GM21825 (cell line): ENCODE data around the gene DYNC2LI1.

Experiments used
- ATAC-seq: cut with Tn5 transposase; IDR thresholded peaks from one replicate; pipeline ENCODE4 v1.9.1; 2021; ENCODE audit warnings: mild to moderate bottlenecking, moderate library complexity; ENCODE audit not compliant: unreplicated experiment

Gene DYNC2LI1

DNA sequence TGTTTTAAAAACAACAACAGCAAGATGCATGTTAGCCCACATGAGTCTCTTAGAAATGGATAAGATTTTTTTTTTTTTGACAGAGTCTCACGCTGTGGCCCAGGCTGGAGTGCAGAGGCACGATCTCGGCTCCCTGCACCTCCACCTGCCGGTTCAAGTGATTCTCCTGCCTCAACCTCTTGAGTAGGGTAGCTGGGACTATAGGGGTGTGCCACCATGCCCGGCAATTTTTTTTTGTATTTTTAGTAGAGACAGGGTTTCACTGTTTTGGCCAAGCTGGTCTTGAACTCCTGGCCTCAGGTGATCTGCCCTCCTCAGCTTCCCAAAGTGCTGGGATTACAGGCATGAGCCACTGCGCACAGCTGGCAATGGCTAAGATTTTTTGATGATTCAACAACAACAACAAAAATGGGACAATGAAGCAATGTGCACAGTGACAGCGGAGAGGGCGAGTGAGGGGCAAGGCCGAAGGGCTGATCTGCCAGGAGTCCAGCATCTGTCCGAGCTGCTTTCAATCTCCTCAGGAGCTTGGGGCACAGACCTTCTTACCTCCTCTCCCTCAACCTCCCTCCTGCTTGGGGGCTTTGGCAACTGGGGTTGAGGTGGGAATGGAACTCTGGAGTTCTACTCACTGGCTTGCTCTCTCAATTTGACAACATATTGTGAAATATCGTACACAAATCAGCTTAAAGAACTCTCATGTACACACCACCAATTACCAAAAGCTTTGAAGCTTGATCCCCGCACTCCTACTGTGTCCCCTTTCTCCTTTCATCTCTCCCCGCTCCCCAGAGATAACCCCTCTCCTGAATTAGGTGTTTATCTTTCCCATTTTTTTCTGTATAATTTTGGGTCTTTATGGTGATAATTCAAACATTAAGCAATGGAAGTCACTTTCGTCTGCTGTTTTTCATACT is 68.4 kb downstream of the DYNC2LI1 start:
- no peak for ATAC-seq

DNA sequence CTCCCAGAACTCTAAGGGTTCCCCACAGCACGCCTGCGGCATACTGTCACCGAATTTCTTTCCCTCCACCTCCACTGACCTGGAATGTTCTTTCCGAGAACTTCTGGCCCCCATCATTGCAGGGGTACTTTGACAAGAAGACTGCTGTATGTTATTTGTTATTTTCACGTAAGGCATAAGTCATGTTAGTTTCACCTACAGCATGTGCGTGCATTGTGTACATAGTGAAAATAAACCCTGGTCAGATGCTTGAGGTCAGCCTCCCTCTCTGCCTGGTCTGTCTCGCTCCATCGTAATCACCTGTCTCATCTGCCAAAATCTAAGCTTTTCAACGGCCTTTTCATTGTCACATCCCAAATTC is 69.0 kb downstream of the DYNC2LI1 start:
- no peak for ATAC-seq

DNA sequence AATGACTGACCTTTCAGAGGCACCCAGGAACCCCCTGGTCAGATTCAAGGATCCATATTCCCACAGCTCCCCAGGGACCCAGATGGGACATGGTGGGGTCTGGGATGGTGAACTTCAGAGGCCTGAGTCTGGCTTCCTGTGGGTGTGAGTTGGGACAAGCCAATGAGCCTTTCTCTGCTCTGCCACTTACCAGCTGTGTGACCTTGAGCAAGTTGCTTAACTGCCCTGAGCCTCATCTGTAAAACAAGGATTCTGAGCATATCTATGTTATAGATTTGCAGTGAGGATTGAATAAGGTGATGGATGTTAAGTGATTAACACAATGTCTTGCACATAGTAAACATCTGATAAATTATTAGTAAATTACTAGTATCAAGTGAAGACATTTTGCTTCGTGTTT is 71.3 kb downstream of the DYNC2LI1 start:
- ATAC-seq, result no peak

DNA sequence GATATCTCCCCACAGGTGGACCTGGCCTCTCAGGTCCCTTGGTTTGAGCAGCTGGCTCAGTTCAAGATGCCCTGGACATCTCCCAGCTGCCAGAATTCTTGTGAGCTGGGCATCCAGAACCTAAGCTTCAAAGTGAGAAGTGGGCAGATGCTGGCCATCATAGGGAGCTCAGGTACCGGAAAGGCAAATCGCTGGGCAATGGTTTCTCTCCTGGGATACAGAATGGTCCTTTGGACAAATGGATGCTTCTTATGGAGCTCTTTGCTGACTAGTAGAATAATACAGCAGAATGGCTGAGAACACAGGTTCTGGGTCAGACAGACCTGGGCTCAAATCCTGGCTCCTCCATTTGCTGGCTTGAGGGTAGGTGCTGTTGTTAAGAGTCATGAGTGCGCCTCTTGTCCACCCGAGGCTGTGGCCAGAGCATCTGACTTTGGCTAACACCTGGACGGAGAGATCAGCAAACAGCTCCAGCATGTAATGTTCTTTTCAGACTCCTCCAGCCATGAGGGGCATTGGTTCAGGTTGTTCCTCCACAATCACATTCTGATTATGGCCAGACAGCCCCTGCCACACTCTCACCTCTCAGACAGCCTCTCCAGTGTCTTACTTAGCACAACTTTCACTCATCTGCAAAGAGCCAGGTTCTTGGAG is 72.4 kb downstream of the DYNC2LI1 start:
- ATAC-seq, result no peak

- ATAC-seq, result no peak
Observed at GRCh38 chr2:43848214-43848613, 74.4 kb downstream of the DYNC2LI1 start.

DNA sequence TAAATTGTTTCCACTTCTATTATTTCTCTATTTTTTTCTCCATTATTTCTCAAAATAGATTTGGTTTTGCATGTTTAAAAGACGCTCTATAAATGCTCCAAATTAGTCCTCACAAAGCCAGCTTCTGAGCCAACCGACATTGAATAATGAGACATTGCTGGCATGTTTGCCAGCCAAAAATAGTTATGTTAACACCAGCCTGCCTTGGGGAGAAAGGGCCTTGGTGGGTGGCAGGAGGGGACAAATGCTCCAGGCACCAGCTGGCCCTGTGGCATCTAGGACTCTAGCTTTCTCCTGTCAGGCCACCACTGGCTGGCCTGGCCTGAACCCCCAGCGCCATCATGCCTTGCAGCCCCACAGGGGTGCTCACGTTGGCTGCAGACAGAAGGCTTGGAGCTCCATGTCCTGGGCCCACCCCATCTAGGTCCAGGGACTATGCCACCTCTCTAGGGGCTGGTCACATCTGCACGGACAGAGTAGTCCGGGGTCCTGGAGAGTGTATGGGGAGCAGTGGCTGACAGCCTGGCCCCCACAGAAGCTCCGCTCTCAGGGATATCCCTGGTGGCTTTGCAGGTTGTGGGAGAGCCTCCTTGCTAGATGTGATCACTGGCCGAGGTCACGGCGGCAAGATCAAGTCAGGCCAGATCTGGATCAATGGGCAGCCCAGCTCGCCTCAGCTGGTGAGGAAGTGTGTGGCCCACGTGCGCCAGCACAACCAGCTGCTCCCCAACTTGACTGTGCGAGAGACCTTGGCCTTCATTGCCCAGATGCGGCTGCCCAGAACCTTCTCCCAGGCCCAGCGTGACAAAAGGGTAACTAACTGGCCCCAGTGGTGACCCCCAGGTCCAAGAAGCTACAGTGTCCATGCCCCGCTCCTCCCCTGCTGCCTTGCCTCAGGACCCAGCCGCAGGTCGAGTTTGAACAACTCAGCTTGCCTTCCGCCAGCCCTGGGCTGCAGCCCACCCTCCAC is 77.5 kb downstream of the DYNC2LI1 start:
- ATAC-seq, result no peak

- no peak for ATAC-seq
Observed at GRCh38 chr2:43852196-43852730, 78.4 kb downstream of the DYNC2LI1 start.

DNA sequence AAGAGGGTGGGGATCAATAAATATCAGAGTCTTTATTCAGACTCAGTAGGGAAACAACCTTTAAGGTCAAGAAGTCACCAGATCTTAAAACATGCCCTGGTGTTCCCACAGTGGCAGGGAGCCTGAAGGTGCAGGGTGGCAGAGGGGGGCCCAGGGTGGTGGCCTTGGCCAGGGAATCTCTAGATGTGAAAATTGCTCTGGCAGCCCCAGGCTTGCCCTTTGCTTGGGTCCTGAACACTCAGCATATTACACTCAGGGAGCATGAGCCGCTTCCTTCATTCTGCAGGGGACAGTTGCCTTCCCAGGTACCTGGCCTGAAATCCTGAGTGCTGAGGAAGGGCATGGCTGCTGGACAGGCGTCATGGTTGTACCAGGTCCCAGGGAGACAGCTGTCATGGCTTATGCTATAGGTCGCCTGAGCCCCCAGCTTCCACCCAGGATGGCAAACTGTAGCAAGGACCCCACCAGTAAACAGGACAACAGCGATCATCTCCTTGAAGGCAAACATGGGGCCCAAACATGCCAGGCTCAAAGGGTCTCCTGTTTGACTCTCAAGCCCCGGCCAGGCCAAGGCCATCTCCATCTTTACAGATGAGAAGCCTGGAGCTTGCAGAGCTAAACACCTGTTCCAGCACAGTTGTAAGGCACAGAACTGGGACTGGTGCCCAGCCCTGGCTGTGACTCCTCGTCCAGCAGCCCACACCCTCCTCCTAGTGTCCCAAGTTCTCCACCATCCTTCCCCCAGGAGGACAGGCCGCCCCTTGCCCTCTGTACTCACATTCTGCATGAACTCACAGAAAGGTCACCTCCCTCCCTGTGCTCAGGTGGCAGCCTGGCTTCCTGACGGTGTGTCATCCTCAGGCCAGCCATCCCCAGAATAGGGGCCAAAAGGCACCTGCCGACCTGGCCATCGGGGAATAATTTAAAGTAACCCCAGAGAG is 79.6 kb downstream of the DYNC2LI1 start:
- ATAC-seq, result no peak

DNA sequence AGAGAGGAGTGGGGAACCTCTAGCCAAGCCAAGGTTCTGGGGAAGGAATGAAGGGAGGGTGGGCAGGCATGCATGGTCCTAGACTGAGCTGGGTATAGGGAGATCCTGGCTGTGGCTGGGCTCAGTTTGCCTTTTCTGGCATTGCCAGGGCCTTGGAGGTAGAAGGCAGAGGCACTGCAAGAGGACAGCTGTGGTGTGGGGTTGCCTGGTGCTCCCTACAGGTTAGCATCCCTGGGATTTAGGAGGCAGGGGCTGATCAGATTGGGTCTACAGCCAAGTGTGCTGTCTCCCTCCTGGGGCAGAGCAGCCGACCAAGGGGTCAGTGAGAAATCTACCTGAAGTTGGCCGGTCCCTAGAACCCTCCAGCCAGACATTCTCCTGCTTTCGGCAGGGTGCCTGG is 80.8 kb downstream of the DYNC2LI1 start:
- no peak for ATAC-seq

GRCh38 chr2:43855292-43855691 is 81.5 kb downstream of the DYNC2LI1 start:
- no peak for ATAC-seq
